ENCODE results near the gene CIRBP. TPM values are rescaled to one million over a fixed set of nuclear protein-coding genes. Genes with fewer than 3 reads are reported as not detected.

CIRBP gene
- total and polyA plus RNA-seq, 9 of the 15 experiments (the other 6 are each of a cell fraction or from before 2014, with no cell fraction given) = 20.5 to 327 (median 176) TPM

GRCh38 chr19:1266129-1266915, 2.8 kb upstream of the CIRBP start (continued):
- TF ChIP-seq NFE2L1 (tag; IDR thresholded peaks at IDR 0.05; ENCODE audit: borderline replicate concordance, low read depth) (no peak), ZNF175 (CRISPR knock-in tag; IDR thresholded peaks at IDR 0.05; ENCODE audit: low read depth) (no peak), CBFA2T2 (conservative IDR thresholded peaks at IDR 0.05) (peak; percentile 51), ATF1 (CRISPR knock-in tag; IDR thresholded peaks at IDR 0.05) (no peak; the same call in 1 of the 2 replicates), ATF1 (tag; IDR thresholded peaks at IDR 0.05) (0 out of 2 replicates have a peak, but pooled peaks have one; percentile 44), RUNX1 (IDR thresholded peaks at IDR 0.05; ENCODE audit: low read depth) (no peak), HNRNPL (IDR thresholded peaks at IDR 0.05; ENCODE audit: low read depth, low read length) (no peak; the same call in 1 of the 2 replicates), ZFP36 (IDR thresholded peaks at IDR 0.05; ENCODE audit: low read depth, low read length, partially characterized antibody) (no peak), CHD1 (IDR thresholded peaks at IDR 0.05; ENCODE audit: low read length) (no peak), SMAD1 (IDR thresholded peaks at IDR 0.05; ENCODE audit: low read depth, low read length, partially characterized antibody) (no peak), ZNF764 (CRISPR knock-in tag; IDR thresholded peaks at IDR 0.05; ENCODE audit: low read depth) (no peak), TBL1XR1 (IDR thresholded peaks at IDR 0.05; ENCODE audit: low read length in 2 of 2) (peak in 1 of 2 experiments; percentile 42; a peak in 1 of 4 replicates), DLX4 (CRISPR knock-in tag; IDR thresholded peaks at IDR 0.05) (no peak), SIN3A (IDR thresholded peaks at IDR 0.05; ENCODE audit: borderline replicate concordance in 2 of 2, control insufficient read depth in 1 of 2, low read depth in 2 of 2, low read length in 2 of 2) (peak in 1 of 2 experiments; percentile 31; a peak in 1 of 4 replicates), VEZF1 (CRISPR knock-in tag; IDR thresholded peaks at IDR 0.05) (peak; percentile 97), PTBP1 (IDR thresholded peaks at IDR 0.05; ENCODE audit: low read depth, low read length) (no peak), ZNF507 (tag; conservative IDR thresholded peaks at IDR 0.05) (no peak), TCF7L2 (IDR thresholded peaks at IDR 0.05; ENCODE audit: low read depth, low read length) (0 out of 2 replicates have a peak, but pooled peaks have one; percentile 20), ZNF785 (CRISPR knock-in tag; IDR thresholded peaks at IDR 0.05) (no peak), PPARD (CRISPR knock-in tag; IDR thresholded peaks at IDR 0.05) (no peak), ZKSCAN8 (CRISPR knock-in tag; IDR thresholded peaks at IDR 0.05) (no peak), ZNF444 (CRISPR knock-in tag; IDR thresholded peaks at IDR 0.05) (no peak), U2AF1 (optimal IDR thresholded peaks at IDR 0.05; ENCODE audit: low read depth, low read length) (peak; percentile 37)
- TF ChIP-seq, protein P1, sequence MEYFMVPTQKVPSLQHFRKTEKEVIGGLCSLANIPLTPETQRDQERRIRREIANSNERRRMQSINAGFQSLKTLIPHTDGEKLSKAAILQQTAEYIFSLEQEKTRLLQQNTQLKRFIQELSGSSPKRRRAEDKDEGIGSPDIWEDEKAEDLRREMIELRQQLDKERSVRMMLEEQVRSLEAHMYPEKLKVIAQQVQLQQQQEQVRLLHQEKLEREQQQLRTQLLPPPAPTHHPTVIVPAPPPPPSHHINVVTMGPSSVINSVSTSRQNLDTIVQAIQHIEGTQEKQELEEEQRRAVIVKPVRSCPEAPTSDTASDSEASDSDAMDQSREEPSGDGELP (CRISPR knock-in tag; IDR thresholded peaks at IDR 0.05; ENCODE audit: borderline replicate concordance) = peak; percentile 88
- TF ChIP-seq, protein P2, sequence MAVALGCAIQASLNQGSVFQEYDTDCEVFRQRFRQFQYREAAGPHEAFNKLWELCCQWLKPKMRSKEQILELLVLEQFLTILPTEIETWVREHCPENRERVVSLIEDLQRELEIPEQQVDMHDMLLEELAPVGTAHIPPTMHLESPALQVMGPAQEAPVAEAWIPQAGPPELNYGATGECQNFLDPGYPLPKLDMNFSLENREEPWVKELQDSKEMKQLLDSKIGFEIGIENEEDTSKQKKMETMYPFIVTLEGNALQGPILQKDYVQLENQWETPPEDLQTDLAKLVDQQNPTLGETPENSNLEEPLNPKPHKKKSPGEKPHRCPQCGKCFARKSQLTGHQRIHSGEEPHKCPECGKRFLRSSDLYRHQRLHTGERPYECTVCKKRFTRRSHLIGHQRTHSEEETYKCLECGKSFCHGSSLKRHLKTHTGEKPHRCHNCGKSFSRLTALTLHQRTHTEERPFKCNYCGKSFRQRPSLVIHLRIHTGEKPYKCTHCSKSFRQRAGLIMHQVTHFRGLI (CRISPR knock-in tag; IDR thresholded peaks at IDR 0.05) = no peak

All from K562 (cell line).